Stomach (tissue), 9 donors: ENCODE measurements around the gene ZNF396. TPM values are rescaled to one million over a fixed set of nuclear protein-coding genes. Genes with fewer than 3 reads are reported as not detected.
A peak's percentile ranks its signal among the peaks of the same experiment; 100 is the strongest.

Source experiments
- DNase-seq, 2 donors: peaks; one replicate each; pipeline versions ENCODE4 v3.0.0 to v3.0.0-alpha.2; 2013 to 2019
- H3K27ac ChIP-seq, 5 donors: fragments of 200-600 bp in 4 of 5; sonication (generic) in 4 of 5; one replicate each; pipeline ENCODE4 v1.5.1; 2013 to 2019; ENCODE audit warnings: mild to moderate bottlenecking in 1 of 5, moderate library complexity in 1 of 5
- H3K27me3 ChIP-seq, 3 donors: fragments of 200-600 bp; sonication (generic); one replicate each; pipeline ENCODE4 v1.5.1; 2017 to 2019; ENCODE audit warnings: mixed run types in 1 of 3
- H3K36me3 ChIP-seq, 4 donors: fragments of 200-600 bp; sonication (generic); 1 replicate in 3 of 4; 2 replicates in 1 of 4; pipeline ENCODE4 v1.5.1; 2016 to 2019
- H3K4me1 ChIP-seq, 4 donors: fragments of 200-600 bp; sonication (generic); one replicate each; pipeline ENCODE4 v1.5.1; 2016 to 2019
- H3K4me3 ChIP-seq, 4 donors: fragments of 200-600 bp; sonication (generic) in 3 of 4; one replicate each; pipeline ENCODE4 v1.5.1; 2016 to 2019; ENCODE audit warnings: mild to moderate bottlenecking in 1 of 4
- H3K9me3 ChIP-seq, 4 donors: fragments of 200-600 bp; sonication (generic); one replicate each; pipeline ENCODE4 v1.5.1; 2016 to 2019
- CTCF ChIP-seq, 7 experiments: fragments of 450-650 bp in 4 of 7; fragments of 200-600 bp in 3 of 7; sonication (generic) in 3 of 7; IDR thresholded peaks; one replicate each; pipeline ENCODE4 v1.5.1; 2016 to 2019; ENCODE audit warnings: antibody characterized with exemption in 7 of 7, control low read depth in 2 of 7, mild to moderate bottlenecking in 1 of 7
- EP300 ChIP-seq: sonication (generic); formaldehyde crosslinking; IDR thresholded peaks from one replicate; pipeline ENCODE4 v1.6.1; 2017; ENCODE audit warnings: antibody characterized with exemption
- POLR2A ChIP-seq, 4 donors: fragments of 450-650 bp; IDR thresholded peaks; one replicate each; pipeline ENCODE4 v1.6.1; 2016; ENCODE audit warnings: antibody characterized with exemption in 4 of 4, control low read depth in 2 of 4, mild to moderate bottlenecking in 1 of 4, moderate library complexity in 1 of 4
- POLR2AphosphoS5 ChIP-seq, 3 donors: sonication (generic); formaldehyde crosslinking; IDR thresholded peaks; one replicate each; pipeline ENCODE4 v1.6.1; 2016; ENCODE audit warnings: antibody characterized with exemption in 3 of 3
- WGBS, 5 donors: extraction: QIAGEN DNeasy Blood & Tissue Kit in 3 of 5; methylation state at CpG; one replicate each; pipeline versions ENCODE4 v1.1.5 to v1.1.7; 2013 to 2018; 5-methylcytosine and 5-hydroxymethylcytosine counted together
- intact Hi-C: fragments of 100-400 bp; cut with DNase I; formaldehyde crosslinking; loops from one replicate; pipeline ENCODE4 v1.15.1; 2023; ENCODE audit warnings: low total_unique reads
- polyA plus RNA-seq, 3 donors: library from polyadenylated mRNA; stranded (reverse); fragments of 200-250 nt; gene quantifications; one replicate each; pipeline ENCODE4 v1.2.3, GENCODE V29; 2013
- total RNA-seq, 5 donors: library from RNA; depleted of rRNA; stranded (reverse); fragments of >200 nt; gene quantifications; one replicate each; pipeline versions ENCODE4 v1.1.0 to v1.2.3, GENCODE V29; 2014 to 2016
- donor health status: healthy with polysubstance abuse.
- donor health status: Bipolar disorder and iron deficiency.
- donor health status: healthy.

Gene ZNF396
- total and polyA plus RNA-seq, 8 donors: 1.3 to 7.6 (median 4.3) TPM; not detected in 1

- no peaks in the 10 kb centered on the region for H3K36me3 ChIP-seq
These were observed 15.2 kb upstream of the ZNF396 start for GRCh38 chr18:35392375-35392774.

GRCh38 chr18:35390951-35391700, 14.0 kb upstream of the ZNF396 start:
- no peak for DNase-seq
- no peak for TF ChIP-seq CTCF (IDR thresholded peaks at IDR 0.05)
- TF ChIP-seq EP300: no peak
- no peak for TF ChIP-seq POLR2AphosphoS5 (IDR thresholded peaks at IDR 0.05)
- no peak for TF ChIP-seq POLR2A (IDR thresholded peaks at IDR 0.05)
- H3K36me3 ChIP-seq: no peaks in the 10 kb centered on the region
- H3K4me1 ChIP-seq: no peaks in the 10 kb centered on the region
- no peaks in the 10 kb centered on the region for H3K27me3 ChIP-seq
- 22 to 88% (median 61%) methylated on average over 3 of the region's 3 CpGs for WGBS, 5 donors
- no peak overlapping the region for H3K27ac ChIP-seq
- H3K9me3 ChIP-seq: no peaks in the 10 kb centered on the region
- H3K4me3 ChIP-seq: no peak overlapping the region
- intact Hi-C loops: no loop called here

More at GRCh38 chr18:35392375-35392774, 15.2 kb upstream of the ZNF396 start:
- Histone ChIP-seq H3K27ac (no peak overlapping the region), H3K4me3 (no peak overlapping the region), H3K9me3 (no peaks in the 10 kb centered on the region), H3K27me3 (peaks cover 0 to 5% (median 0%) of the 10 kb centered on the region in 3 donors), H3K4me1 (no peaks in the 10 kb centered on the region)
- TF ChIP-seq CTCF (IDR thresholded peaks at IDR 0.05) (no peak), EP300 (no peak), POLR2A (IDR thresholded peaks at IDR 0.05) (no peak), POLR2AphosphoS5 (IDR thresholded peaks at IDR 0.05) (no peak)
- intact Hi-C loops: no loop called here
- DNase-seq: no peak

- no peak for DNase-seq
- Histone ChIP-seq H3K27ac (peak overlapping the region in 1 of 5 donors; percentile 35), H3K9me3 (no peaks in the 10 kb centered on the region), H3K27me3 (no peaks in the 10 kb centered on the region), H3K4me1 (no peaks in the 10 kb centered on the region), H3K36me3 (no peaks in the 10 kb centered on the region), H3K4me3 (no peak overlapping the region)
- WGBS, 5 donors: 16 to 38% (median 21%) methylated on average over 5 of the region's 5 CpGs
- intact Hi-C loops: loop anchor here (10.0 kb wide), 1 partner anchor 566 kb away; no protein-coding TSS in a partner anchor
- TF ChIP-seq POLR2A (IDR thresholded peaks at IDR 0.05): no peak
- TF ChIP-seq POLR2AphosphoS5 (IDR thresholded peaks at IDR 0.05): no peak
- TF ChIP-seq CTCF (IDR thresholded peaks at IDR 0.05): no peak
- TF ChIP-seq EP300: no peak
These were observed 12.0 kb upstream of the ZNF396 start for GRCh38 chr18:35389095-35389618.

GRCh38 chr18:35387152-35387571, 10.0 kb upstream of the ZNF396 start:
- Histone ChIP-seq H3K36me3 (no peaks in the 10 kb centered on the region), H3K27me3 (peaks cover 0 to 5% (median 0%) of the 10 kb centered on the region in 3 donors), H3K4me3 (no peak overlapping the region), H3K27ac (no peak overlapping the region), H3K9me3 (no peaks in the 10 kb centered on the region), H3K4me1 (no peaks in the 10 kb centered on the region)
- DNase-seq: peak in 1 of 2 donors; percentile 20
- TF ChIP-seq POLR2AphosphoS5 (IDR thresholded peaks at IDR 0.05): no peak
- no peak for TF ChIP-seq POLR2A (IDR thresholded peaks at IDR 0.05)
- no peak for TF ChIP-seq CTCF (IDR thresholded peaks at IDR 0.05)
- TF ChIP-seq EP300: no peak
- 52 to 62% (median 59%) methylated on average over 3 of the region's 3 CpGs for WGBS, 5 donors
- intact Hi-C loops: loop anchor here (10.0 kb wide), 1 partner anchor 568 kb away; no protein-coding TSS in a partner anchor
